BE2C (cell line): ENCODE measurements around the gene CERS4.
A peak's percentile ranks its signal among the peaks of the same experiment; 100 is the strongest.

Source experiments
- DNase-seq: peaks from one replicate; pipeline ENCODE4 v3.0.0-alpha.2; 2020
- H3K27me3 ChIP-seq: fragments of 250-450 bp; sonication (Bioruptor Pico); 2 replicates; pipeline ENCODE4 v1.5.1; 2020; ENCODE audit warnings: mild to moderate bottlenecking
- H3K36me3 ChIP-seq: fragments of 250-450 bp; sonication (Bioruptor Pico); 2 replicates; pipeline ENCODE4 v1.5.1; 2020; ENCODE audit warnings: mild to moderate bottlenecking
- H3K4me1 ChIP-seq: fragments of 250-450 bp; sonication (Bioruptor Pico); 2 replicates; pipeline ENCODE4 v1.5.1; 2020
- H3K4me3 ChIP-seq: 2 replicates; pipeline ENCODE4 v1.5.1; 2011; ENCODE audit warnings: low read depth, low read length
- H3K9me3 ChIP-seq: fragments of 250-450 bp; sonication (Bioruptor Pico); 2 replicates; pipeline ENCODE4 v1.5.1; 2020
- TF ChIP-seq, protein P1 (sequence below): IDR thresholded peaks from 2 replicates; pipeline ENCODE4 v1.5.1; 2012; ENCODE audit warnings: mild to moderate bottlenecking, low read depth, low read length

CERS4 gene

DNA sequence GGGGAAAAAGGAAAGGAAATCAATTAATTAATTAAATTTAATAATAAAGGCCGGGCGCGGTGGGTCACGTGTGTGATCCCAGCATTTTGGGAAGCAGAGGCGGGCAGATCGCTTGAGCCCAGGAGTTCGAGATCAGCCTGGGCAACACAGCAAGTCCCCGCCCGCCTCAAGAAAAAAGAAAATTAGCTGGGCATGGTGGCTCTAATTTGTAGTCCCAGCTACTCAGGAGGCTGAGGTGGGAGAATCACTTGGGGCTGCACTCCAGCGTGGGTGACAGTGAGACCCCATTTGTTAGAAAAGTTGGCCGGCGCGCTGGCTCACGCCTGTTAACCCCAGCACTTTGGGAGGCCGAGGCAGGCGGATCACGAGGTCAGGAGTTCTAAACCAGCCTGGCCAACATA, 99.7 kb downstream of the CERS4 start:
- Histone ChIP-seq H3K4me3 (peak overlapping the region; percentile 97), H3K27me3 (no peaks in the 10 kb centered on the region), H3K4me1 (peaks cover 3% of the 10 kb centered on the region; the same call in 1 of the 2 replicates), H3K9me3 (no peaks in the 10 kb centered on the region), H3K36me3 (peaks cover 30% of the 10 kb centered on the region)
- DNase-seq, result peak; percentile 7
- TF ChIP-seq, protein P1, sequence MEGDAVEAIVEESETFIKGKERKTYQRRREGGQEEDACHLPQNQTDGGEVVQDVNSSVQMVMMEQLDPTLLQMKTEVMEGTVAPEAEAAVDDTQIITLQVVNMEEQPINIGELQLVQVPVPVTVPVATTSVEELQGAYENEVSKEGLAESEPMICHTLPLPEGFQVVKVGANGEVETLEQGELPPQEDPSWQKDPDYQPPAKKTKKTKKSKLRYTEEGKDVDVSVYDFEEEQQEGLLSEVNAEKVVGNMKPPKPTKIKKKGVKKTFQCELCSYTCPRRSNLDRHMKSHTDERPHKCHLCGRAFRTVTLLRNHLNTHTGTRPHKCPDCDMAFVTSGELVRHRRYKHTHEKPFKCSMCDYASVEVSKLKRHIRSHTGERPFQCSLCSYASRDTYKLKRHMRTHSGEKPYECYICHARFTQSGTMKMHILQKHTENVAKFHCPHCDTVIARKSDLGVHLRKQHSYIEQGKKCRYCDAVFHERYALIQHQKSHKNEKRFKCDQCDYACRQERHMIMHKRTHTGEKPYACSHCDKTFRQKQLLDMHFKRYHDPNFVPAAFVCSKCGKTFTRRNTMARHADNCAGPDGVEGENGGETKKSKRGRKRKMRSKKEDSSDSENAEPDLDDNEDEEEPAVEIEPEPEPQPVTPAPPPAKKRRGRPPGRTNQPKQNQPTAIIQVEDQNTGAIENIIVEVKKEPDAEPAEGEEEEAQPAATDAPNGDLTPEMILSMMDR, result no peak

DNA sequence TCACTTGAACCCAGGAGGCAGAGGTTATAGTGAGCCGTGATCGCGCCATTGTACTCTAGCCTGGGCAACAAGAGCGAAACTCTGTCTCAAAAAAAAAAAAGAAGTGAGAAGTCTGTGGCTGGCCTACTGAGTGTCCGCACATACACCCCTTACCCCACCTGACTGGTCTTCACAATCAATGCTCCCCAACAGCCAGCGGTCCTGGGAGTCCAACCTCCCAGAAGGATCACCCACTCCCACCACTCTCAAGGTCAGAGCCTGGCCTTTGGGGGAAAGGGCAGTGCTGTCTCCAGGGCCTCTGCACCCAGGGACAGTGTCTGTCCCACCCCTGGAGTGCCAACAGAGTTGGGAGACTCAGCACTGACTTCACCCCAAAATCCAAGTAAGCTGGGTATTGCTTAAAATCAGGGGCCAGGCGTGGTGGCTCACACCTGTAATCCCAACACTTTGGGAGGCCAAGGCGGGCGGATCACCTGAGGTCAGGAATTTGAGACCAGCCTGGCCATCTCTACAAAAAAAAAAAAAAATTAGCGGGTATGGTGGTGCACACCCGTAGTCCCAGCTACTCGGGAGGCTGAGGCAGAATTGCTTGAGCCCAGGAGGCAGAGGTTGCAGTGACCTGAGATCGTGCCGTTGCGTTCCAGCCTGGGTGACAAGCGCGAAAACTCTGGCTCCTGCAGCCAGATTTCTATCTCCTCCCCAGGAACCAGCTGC, 101.3 kb downstream of the CERS4 start:
- Histone ChIP-seq H3K4me1 (no peaks in the 10 kb centered on the region; the same call in 1 of the 2 replicates), H3K27me3 (no peaks in the 10 kb centered on the region), H3K4me3 (no peak overlapping the region), H3K9me3 (no peaks in the 10 kb centered on the region), H3K36me3 (peaks cover 35% of the 10 kb centered on the region)
- DNase-seq, result peak; percentile 13
- TF ChIP-seq, protein P1, result no peak

DNA sequence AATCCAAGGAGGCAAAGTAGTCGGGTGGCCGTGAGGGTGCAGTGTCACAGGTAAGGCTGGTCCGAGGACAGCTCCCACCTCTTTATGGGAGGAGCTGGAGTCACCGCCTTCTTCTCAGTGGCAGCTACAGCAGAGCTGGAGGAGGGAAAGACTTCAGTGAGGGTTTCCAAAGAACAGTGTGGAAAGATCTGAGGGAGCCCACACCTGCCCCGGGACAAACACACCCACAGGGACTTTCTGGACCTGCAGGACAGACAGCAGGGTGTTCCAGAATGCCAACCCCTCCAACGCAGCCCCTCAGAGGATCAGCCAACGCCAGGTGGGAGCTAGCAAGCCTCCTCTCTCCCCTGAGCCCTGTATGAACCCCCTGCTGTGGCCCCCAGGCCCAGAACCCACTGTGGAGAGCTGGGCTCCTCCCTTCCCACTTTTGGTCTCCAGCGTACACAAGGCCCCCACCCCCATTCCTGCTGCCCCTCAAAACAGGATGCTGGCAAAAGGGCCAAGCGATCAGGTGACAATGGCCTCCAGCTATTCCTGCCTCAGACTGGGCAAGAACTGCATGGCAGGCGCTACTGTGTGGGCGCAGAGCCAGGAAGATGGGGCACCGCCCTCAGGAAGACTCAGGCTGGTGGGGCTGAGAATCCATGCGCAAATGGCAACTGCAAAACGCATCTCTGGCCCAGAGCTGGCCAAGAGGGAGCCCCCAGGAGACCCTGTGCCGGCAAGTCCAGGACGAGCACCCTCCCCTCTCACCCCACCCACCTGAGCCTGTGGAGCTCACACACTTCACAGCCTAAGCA, 102.5 kb downstream of the CERS4 start:
- H3K27me3 ChIP-seq, result no peaks in the 10 kb centered on the region
- H3K36me3 ChIP-seq, result peaks cover 32% of the 10 kb centered on the region
- peak; percentile 47 for DNase-seq
- no peak overlapping the region for H3K4me3 ChIP-seq
- no peaks in the 10 kb centered on the region; the same call in 1 of the 2 replicates for H3K4me1 ChIP-seq
- TF ChIP-seq, protein P1, result no peak
- H3K9me3 ChIP-seq, result no peaks in the 10 kb centered on the region
